Measurements from ENCODE around the gene VSTM4. TPM values are rescaled to one million over a fixed set of nuclear protein-coding genes. Genes with fewer than 3 reads are reported as not detected.

The VSTM4 gene
- total and polyA plus RNA-seq, 2 experiments from 2014 or later, result 9.5 to 12.3 TPM

- in situ Hi-C loops (cut with MboI), result no loop called here
- H3K9ac ChIP-seq, result peak overlapping the region; percentile 91
Measured at GRCh38 chr10:49139846-49140195, 24.5 kb upstream of the VSTM4 start.

GRCh38 chr10:49139028-49139845 is 23.9 kb upstream of the VSTM4 start:
- TF ChIP-seq EZH2phosphoT487 (IDR thresholded peaks at IDR 0.05; ENCODE audit: insufficient read depth, low read depth), result no peak
- no peak for TF ChIP-seq EZH2 (IDR thresholded peaks at IDR 0.05; ENCODE audit: insufficient read depth, poor library complexity, severe bottlenecking)
- peak overlapping the region; percentile 78 for H3K4me2 ChIP-seq (ENCODE audit: unreplicated experiment)
- peak; percentile 89 for DNase-seq
- H3K27me3 ChIP-seq (replicated peaks; ENCODE audit: insufficient read depth), result no peaks in the 10 kb centered on the region
- WGBS, 2 experiments (ENCODE audit: low coverage in 1 of 2, low lambda C conversion rate in 2 of 2, missing lambda C conversion rate in 2 of 2), result 38 to 45% methylated on average over 8 of the region's 8 CpGs
- H3F3A ChIP-seq (ENCODE audit: insufficient read depth), result peaks cover 28% of the 10 kb centered on the region
- H3K9ac ChIP-seq, result peak overlapping the region; percentile 91
- H4K20me1 ChIP-seq (ENCODE audit: insufficient read depth), result no peaks in the 10 kb centered on the region
- no peaks in the 10 kb centered on the region for H3K9me3 ChIP-seq (ENCODE audit: low read depth)
- no peaks in the 10 kb centered on the region for H3K9me2 ChIP-seq (ENCODE audit: insufficient read depth)
- peaks cover 55% of the 10 kb centered on the region for H3K4me1 ChIP-seq (ENCODE audit: insufficient read depth)
- peak overlapping the region; percentile 100 for H3K27ac ChIP-seq
- H2AFZ ChIP-seq, result peak overlapping the region; percentile 34
- no peaks in the 10 kb centered on the region for H3K79me2 ChIP-seq (ENCODE audit: insufficient read depth)
- in situ Hi-C loops (cut with MboI), result no loop called here
- no peaks in the 10 kb centered on the region for H3K36me3 ChIP-seq (ENCODE audit: low read depth)
- H3K4me3 ChIP-seq, result peak overlapping the region; percentile 43

More at GRCh38 chr10:49139846-49140195, 24.5 kb upstream of the VSTM4 start:
- Histone ChIP-seq H3F3A (ENCODE audit: insufficient read depth) (peaks cover 28% of the 10 kb centered on the region), H3K9me3 (ENCODE audit: low read depth) (no peaks in the 10 kb centered on the region), H3K9me2 (ENCODE audit: insufficient read depth) (no peaks in the 10 kb centered on the region), H3K79me2 (ENCODE audit: insufficient read depth) (no peaks in the 10 kb centered on the region), H3K27me3 (replicated peaks; ENCODE audit: insufficient read depth) (no peaks in the 10 kb centered on the region), H2AFZ (peak overlapping the region; percentile 8; the same call in 1 of the 2 replicates), H3K4me2 (ENCODE audit: unreplicated experiment) (peak overlapping the region; percentile 78), H3K4me1 (ENCODE audit: insufficient read depth) (peaks cover 58% of the 10 kb centered on the region), H3K4me3 (peak overlapping the region; percentile 43; the same call in 1 of the 2 replicates), H4K20me1 (ENCODE audit: insufficient read depth) (no peaks in the 10 kb centered on the region), H3K36me3 (ENCODE audit: low read depth) (no peaks in the 10 kb centered on the region), H3K27ac (peak overlapping the region; percentile 100)
- whole genome bisulfite sequencing, 2 experiments (ENCODE audit: low coverage in 1 of 2, low lambda C conversion rate in 2 of 2, missing lambda C conversion rate in 2 of 2), result 0 to 4% methylated on average over 4 of the region's 4 CpGs
- TF ChIP-seq EZH2phosphoT487 (IDR thresholded peaks at IDR 0.05; ENCODE audit: insufficient read depth, low read depth) (no peak), EZH2 (IDR thresholded peaks at IDR 0.05; ENCODE audit: insufficient read depth, poor library complexity, severe bottlenecking) (no peak)
- peak; percentile 99 for DNase-seq

GRCh38 chr10:49138361-49138891 is 23.1 kb upstream of the VSTM4 start:
- 21 to 31% methylated on average over 7 of the region's 7 CpGs for WGBS, 2 experiments (ENCODE audit: low coverage in 1 of 2, low lambda C conversion rate in 2 of 2, missing lambda C conversion rate in 2 of 2)
- in situ Hi-C loops (cut with MboI), result no loop called here
- H3K4me1 ChIP-seq (ENCODE audit: insufficient read depth), result peaks cover 48% of the 10 kb centered on the region
- no peaks in the 10 kb centered on the region for H3K36me3 ChIP-seq (ENCODE audit: low read depth)
- peak overlapping the region; percentile 91 for H3K9ac ChIP-seq
- peak; percentile 93 for DNase-seq
- peaks cover 28% of the 10 kb centered on the region for H3F3A ChIP-seq (ENCODE audit: insufficient read depth)
- no peaks in the 10 kb centered on the region for H4K20me1 ChIP-seq (ENCODE audit: insufficient read depth)
- peak overlapping the region; percentile 100 for H3K27ac ChIP-seq
- no peaks in the 10 kb centered on the region for H3K9me3 ChIP-seq (ENCODE audit: low read depth)
- peak overlapping the region; percentile 78 for H3K4me2 ChIP-seq (ENCODE audit: unreplicated experiment)
- H3K27me3 ChIP-seq (replicated peaks; ENCODE audit: insufficient read depth), result no peaks in the 10 kb centered on the region
- TF ChIP-seq EZH2 (IDR thresholded peaks at IDR 0.05; ENCODE audit: insufficient read depth, poor library complexity, severe bottlenecking), result no peak
- no peak for TF ChIP-seq EZH2phosphoT487 (IDR thresholded peaks at IDR 0.05; ENCODE audit: insufficient read depth, low read depth)
- peak overlapping the region; percentile 34 for H2AFZ ChIP-seq
- H3K79me2 ChIP-seq (ENCODE audit: insufficient read depth), result no peaks in the 10 kb centered on the region
- no peaks in the 10 kb centered on the region for H3K9me2 ChIP-seq (ENCODE audit: insufficient read depth)
- H3K4me3 ChIP-seq, result peak overlapping the region; percentile 43; the same call in 1 of the 2 replicates

- peaks cover 28% of the 10 kb centered on the region for H3F3A ChIP-seq (ENCODE audit: insufficient read depth)
- H3K9me3 ChIP-seq (ENCODE audit: low read depth), result no peaks in the 10 kb centered on the region
- peaks cover 47% of the 10 kb centered on the region for H3K4me1 ChIP-seq (ENCODE audit: insufficient read depth)
- TF ChIP-seq EZH2phosphoT487 (IDR thresholded peaks at IDR 0.05; ENCODE audit: insufficient read depth, low read depth) (no peak), EZH2 (IDR thresholded peaks at IDR 0.05; ENCODE audit: insufficient read depth, poor library complexity, severe bottlenecking) (no peak)
- no peak overlapping the region for H3K9ac ChIP-seq
- no peaks in the 10 kb centered on the region for H3K36me3 ChIP-seq (ENCODE audit: low read depth)
- peak overlapping the region; percentile 33 for H3K27ac ChIP-seq
- H3K9me2 ChIP-seq (ENCODE audit: insufficient read depth), result no peaks in the 10 kb centered on the region
- H2AFZ ChIP-seq, result no peak overlapping the region
- H3K4me2 ChIP-seq (ENCODE audit: unreplicated experiment), result no peak overlapping the region
- no peaks in the 10 kb centered on the region for H3K79me2 ChIP-seq (ENCODE audit: insufficient read depth)
- WGBS, 2 experiments (ENCODE audit: low coverage in 1 of 2, low lambda C conversion rate in 2 of 2, missing lambda C conversion rate in 2 of 2), result 81 to 83% methylated on average over 1 of the region's 1 CpG
- H4K20me1 ChIP-seq (ENCODE audit: insufficient read depth), result no peaks in the 10 kb centered on the region
- in situ Hi-C loops (cut with MboI), result no loop called here
- no peak for DNase-seq
- H3K27me3 ChIP-seq (replicated peaks; ENCODE audit: insufficient read depth), result no peaks in the 10 kb centered on the region
- H3K4me3 ChIP-seq, result no peak overlapping the region
Measured at GRCh38 chr10:49136525-49136924, 21.2 kb upstream of the VSTM4 start.
